Measurements from ENCODE around the gene C10orf53. TPM values are rescaled to one million over a fixed set of nuclear protein-coding genes. Genes with fewer than 3 reads are reported as not detected.

The C10orf53 gene
- total RNA-seq, 1 experiment from 2014 or later, result not detected

- Histone ChIP-seq H3K27ac (ENCODE audit: insufficient read length, low read depth, low read length) (no peak overlapping the region), H4K91ac (ENCODE audit: insufficient read length, low read depth, low read length) (no peak overlapping the region), H3K18ac (ENCODE audit: insufficient read length, low read depth, low read length) (no peak overlapping the region), H3K23ac (ENCODE audit: insufficient read length, low read depth, low read length) (no peak overlapping the region), H3K56ac (ENCODE audit: insufficient read length, low read depth, low read length) (no peak overlapping the region), H3K4ac (ENCODE audit: low read depth, low read length) (no peak overlapping the region), H3K79me1 (ENCODE audit: insufficient read depth, low read depth, low read length, poor library complexity, severe bottlenecking) (no peaks in the 10 kb centered on the region), H2BK20ac (ENCODE audit: low read depth, low read length, poor library complexity, severe bottlenecking) (no peak overlapping the region), H3K14ac (ENCODE audit: insufficient read depth, low read length) (no peak overlapping the region), H2BK15ac (ENCODE audit: low read depth, low read length) (no peak overlapping the region), H3K4me1 (ENCODE audit: insufficient read depth, low read length) (no peaks in the 10 kb centered on the region), H3T11ph (ENCODE audit: low read length) (no peak overlapping the region), H3K4me2 (ENCODE audit: insufficient read depth, insufficient read length, low read length) (no peak overlapping the region), H4K8ac (replicated peaks; ENCODE audit: insufficient read length, low read depth, low read length) (no peak overlapping the region), H2BK120ac (ENCODE audit: low read depth, low read length, poor library complexity, severe bottlenecking) (no peak overlapping the region), H3K9me3 (ENCODE audit: control insufficient read depth, low read depth, low read length) (no peaks in the 10 kb centered on the region), H2AK5ac (ENCODE audit: insufficient read length, low read length) (no peak overlapping the region), H3K79me2 (ENCODE audit: insufficient read depth, low read length) (no peaks in the 10 kb centered on the region), H2BK5ac (ENCODE audit: insufficient read length, low read length) (no peak overlapping the region), H4K20me1 (ENCODE audit: control insufficient read depth, insufficient read depth, insufficient read length) (no peaks in the 10 kb centered on the region), H3K27me3 (ENCODE audit: insufficient read depth, low read length) (no peaks in the 10 kb centered on the region; the same call in 1 of the 2 replicates), H2AFZ (ENCODE audit: low read length) (no peak overlapping the region), H3K9ac (ENCODE audit: extremely low read depth, insufficient read length, low read length) (no peak overlapping the region), H3K23me2 (ENCODE audit: insufficient read length, low read depth, low read length, poor library complexity, severe bottlenecking) (no peaks in the 10 kb centered on the region), H4K5ac (ENCODE audit: insufficient read length, low read depth, low read length) (no peak overlapping the region), H2BK12ac (ENCODE audit: insufficient read length, low read depth, low read length) (no peak overlapping the region)
- Mint-ChIP-seq H3K4me3 (no peak overlapping the region), H3K27ac (no peak overlapping the region), H3K27me3 (ENCODE audit: low read depth) (peaks cover 64% of the 10 kb centered on the region), H3K36me3 (ENCODE audit: insufficient read depth in 1 of 3, low read depth in 3 of 3) (no peaks in the 10 kb centered on the region; a peak in 1 of 7 replicates), H3K4me1 (peaks cover 9 to 13% of the 10 kb centered on the region in 2 experiments), H3K9me3 (peaks cover 0 to 2% of the 10 kb centered on the region in 2 experiments; a peak in 1 of 5 replicates)
- no peak for TF ChIP-seq CTCF (conservative IDR thresholded peaks at IDR 0.05)
- DNase-seq, result no peak
- no CpG with 5 or more reads among the region's 15 CpGs for WGBS (ENCODE audit: extremely low coverage, insufficient read length, low lambda C conversion rate)
Observed at GRCh38 chr10:49652421-49653272, 26.8 kb upstream of the C10orf53 start.
